HCT116 (cell line): ENCODE measurements around the gene TTC21B.

Experiments
- EZH2phosphoT487 ChIP-seq: fragments of 200-600 bp; IDR thresholded peaks from 2 replicates; pipeline ENCODE4 v1.6.1; 2018; ENCODE audit warnings: antibody characterized with exemption, borderline replicate concordance
- TF ChIP-seq, protein P1 (sequence below), 3 experiments: fragments of 200-600 bp in 1 of 3; sonication (generic) in 1 of 3; IDR thresholded peaks in 2 of 3; conservative IDR thresholded peaks in 1 of 3; 2 replicates each; pipeline ENCODE4 v1.5.1; 2012 to 2017; ENCODE audit warnings: low read depth in 2 of 3, low read length in 2 of 3, antibody characterized with exemption in 1 of 3, borderline replicate concordance in 1 of 3, control low read depth in 1 of 3, mild to moderate bottlenecking in 1 of 3, mixed read lengths in 1 of 3, mixed run types in 1 of 3, moderate library complexity in 1 of 3; ENCODE audit not compliant: insufficient read depth in 1 of 3

GRCh38 chr2:165833156-165833555 lies 120.4 kb downstream of the TTC21B start:
- TF ChIP-seq, protein P1, sequence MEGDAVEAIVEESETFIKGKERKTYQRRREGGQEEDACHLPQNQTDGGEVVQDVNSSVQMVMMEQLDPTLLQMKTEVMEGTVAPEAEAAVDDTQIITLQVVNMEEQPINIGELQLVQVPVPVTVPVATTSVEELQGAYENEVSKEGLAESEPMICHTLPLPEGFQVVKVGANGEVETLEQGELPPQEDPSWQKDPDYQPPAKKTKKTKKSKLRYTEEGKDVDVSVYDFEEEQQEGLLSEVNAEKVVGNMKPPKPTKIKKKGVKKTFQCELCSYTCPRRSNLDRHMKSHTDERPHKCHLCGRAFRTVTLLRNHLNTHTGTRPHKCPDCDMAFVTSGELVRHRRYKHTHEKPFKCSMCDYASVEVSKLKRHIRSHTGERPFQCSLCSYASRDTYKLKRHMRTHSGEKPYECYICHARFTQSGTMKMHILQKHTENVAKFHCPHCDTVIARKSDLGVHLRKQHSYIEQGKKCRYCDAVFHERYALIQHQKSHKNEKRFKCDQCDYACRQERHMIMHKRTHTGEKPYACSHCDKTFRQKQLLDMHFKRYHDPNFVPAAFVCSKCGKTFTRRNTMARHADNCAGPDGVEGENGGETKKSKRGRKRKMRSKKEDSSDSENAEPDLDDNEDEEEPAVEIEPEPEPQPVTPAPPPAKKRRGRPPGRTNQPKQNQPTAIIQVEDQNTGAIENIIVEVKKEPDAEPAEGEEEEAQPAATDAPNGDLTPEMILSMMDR (IDR thresholded peaks at IDR 0.05 in 2 of 3, conservative IDR thresholded peaks at IDR 0.05 in 1 of 3; ENCODE audit: borderline replicate concordance in 1 of 3, insufficient read depth in 1 of 3, low read depth in 2 of 3, low read length in 2 of 3) = no peak
- no peak for TF ChIP-seq EZH2phosphoT487
